Keratinocyte (primary cell): ENCODE results near the gene TRMT1.

Source experiments
- CTCF ChIP-seq, 3 experiments: IDR thresholded peaks in 1 of 3; conservative IDR thresholded peaks in 1 of 3; optimal IDR thresholded peaks in 1 of 3; 2 replicates in 2 of 3; 3 replicates in 1 of 3; pipeline versions ENCODE3 to v1.5.1; 2011; ENCODE audit warnings: low read length in 3 of 3, mild to moderate bottlenecking in 3 of 3, moderate library complexity in 2 of 3, control low read depth in 1 of 3, inconsistent platforms in 1 of 3; ENCODE audit not compliant: insufficient read depth in 2 of 3; ENCODE audit errors: extremely low read depth in 1 of 3
- EZH2 ChIP-seq: IDR thresholded peaks from one replicate; pipeline ENCODE4 v1.6.1; 2012; ENCODE audit warnings: inconsistent platforms, mild to moderate bottlenecking, low read length, moderate library complexity

- TF ChIP-seq CTCF (optimal IDR thresholded peaks at IDR 0.05 in 1 of 3, IDR thresholded peaks at IDR 0.05 in 1 of 3, conservative IDR thresholded peaks at IDR 0.05 in 1 of 3; ENCODE audit: extremely low read depth in 1 of 3, insufficient read depth in 2 of 3, low read length in 3 of 3) (no peak), EZH2 (no peak)
Measured at GRCh38 chr19:13119627-13120026, 3.1 kb upstream of the TRMT1 start.
